ENCODE data around the gene SART3.
"Not testable (repeated sequence)": the region's sequence is repeated elsewhere in the genome, so short reads cannot be mapped to it uniquely, and the experiment has no call there.

SART3 gene

GRCh38 chr12:108596854-108597558 lies 36.0 kb upstream of the SART3 start:
- no peak for DNase-seq (ENCODE audit: low spot score)

DNA sequence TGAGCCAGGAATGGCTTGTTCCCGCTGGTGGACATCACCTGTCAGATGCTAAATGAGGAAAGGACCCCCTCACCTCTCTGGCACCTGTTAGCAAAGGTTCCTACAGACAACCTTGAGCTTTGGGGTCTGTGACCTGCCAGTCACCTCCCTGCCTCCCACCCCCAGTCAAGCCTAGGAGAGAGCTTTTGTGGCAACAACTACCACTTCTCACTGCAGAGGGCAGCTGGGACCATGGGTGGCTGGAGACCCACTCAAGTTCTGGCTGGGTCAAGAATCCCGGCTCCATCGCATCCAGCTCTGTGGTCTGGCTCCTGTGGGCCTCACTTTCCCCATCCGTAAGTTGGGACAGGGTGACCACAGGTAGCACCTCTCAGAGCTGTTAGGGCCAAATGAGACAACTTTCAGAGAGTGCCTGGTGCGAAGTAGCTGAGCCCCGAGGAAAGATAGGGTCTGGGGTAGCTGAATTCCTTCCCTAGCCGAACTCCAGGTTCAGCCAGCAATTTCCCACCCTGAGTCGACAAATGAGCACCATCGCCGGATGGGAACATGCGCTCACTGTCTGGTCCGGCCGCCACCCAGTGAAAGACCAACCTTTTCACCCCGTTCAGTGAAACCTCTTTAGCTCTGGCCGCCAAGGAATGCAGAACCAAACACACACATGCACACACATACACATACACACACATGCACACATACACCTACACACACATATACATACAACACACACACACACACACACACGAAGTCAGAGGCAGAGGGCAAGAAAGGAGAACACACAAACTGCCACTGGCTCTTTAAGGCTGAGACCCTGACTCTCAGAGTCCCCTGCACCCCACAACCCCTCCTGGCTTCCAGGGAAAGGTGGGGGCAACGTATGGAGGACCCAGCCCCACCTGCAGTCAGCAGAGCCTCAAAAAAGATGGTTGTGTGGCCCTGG lies 35.0 kb upstream of the SART3 start:
- DNase-seq (ENCODE audit: low spot score): no peak

GRCh38 chr12:108594960-108595710 lies 34.2 kb upstream of the SART3 start:
- DNase-seq (ENCODE audit: low spot score): no peak

- no peak for DNase-seq (ENCODE audit: low spot score)
Observed at GRCh38 chr12:108594323-108594903, 33.4 kb upstream of the SART3 start.

- no peak for DNase-seq (ENCODE audit: low spot score)
Observed at GRCh38 chr12:108592033-108592909, 31.3 kb upstream of the SART3 start.

DNA sequence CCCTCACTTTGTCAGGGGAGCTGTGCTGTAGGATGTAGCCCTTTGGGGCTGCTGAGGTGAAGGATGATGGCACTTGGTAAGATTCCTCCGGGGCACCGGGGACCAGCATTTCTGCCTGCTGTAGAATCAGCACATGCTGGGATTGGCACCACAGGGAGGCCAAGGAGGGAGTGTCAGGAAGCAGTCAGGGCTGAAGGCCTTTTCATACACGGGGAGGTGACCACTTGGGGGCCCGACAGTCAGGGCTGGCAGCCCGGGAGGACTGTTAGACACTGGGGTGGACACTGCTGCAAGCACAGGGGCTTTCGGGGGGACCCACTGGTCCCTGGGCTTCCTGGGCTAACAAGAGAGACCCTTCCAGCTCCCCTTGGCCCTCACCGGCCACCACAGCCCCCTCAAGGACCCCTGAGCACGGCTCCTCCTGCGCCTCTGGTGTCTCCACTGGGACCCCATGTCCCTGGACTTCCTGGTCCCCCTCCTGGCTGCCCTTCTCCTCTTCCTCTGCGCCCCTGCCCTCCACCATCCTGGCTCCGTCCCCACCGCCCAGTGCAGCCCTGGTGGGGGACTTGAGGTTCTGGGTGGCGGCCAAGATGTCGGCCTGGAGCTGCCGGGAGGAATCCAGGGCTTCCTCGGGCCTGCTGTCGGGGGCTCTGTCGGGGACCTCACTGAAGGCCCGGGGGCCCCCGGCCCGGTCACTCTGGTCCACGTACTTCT lies 30.5 kb upstream of the SART3 start:
- no peak for DNase-seq (ENCODE audit: low spot score)

GRCh38 chr12:108590463-108590862 lies 29.5 kb upstream of the SART3 start:
- DNase-seq (ENCODE audit: low spot score): not testable (repeated sequence)

GRCh38 chr12:108589840-108590229 lies 28.9 kb upstream of the SART3 start:
- no peak for DNase-seq (ENCODE audit: low spot score)

DNA sequence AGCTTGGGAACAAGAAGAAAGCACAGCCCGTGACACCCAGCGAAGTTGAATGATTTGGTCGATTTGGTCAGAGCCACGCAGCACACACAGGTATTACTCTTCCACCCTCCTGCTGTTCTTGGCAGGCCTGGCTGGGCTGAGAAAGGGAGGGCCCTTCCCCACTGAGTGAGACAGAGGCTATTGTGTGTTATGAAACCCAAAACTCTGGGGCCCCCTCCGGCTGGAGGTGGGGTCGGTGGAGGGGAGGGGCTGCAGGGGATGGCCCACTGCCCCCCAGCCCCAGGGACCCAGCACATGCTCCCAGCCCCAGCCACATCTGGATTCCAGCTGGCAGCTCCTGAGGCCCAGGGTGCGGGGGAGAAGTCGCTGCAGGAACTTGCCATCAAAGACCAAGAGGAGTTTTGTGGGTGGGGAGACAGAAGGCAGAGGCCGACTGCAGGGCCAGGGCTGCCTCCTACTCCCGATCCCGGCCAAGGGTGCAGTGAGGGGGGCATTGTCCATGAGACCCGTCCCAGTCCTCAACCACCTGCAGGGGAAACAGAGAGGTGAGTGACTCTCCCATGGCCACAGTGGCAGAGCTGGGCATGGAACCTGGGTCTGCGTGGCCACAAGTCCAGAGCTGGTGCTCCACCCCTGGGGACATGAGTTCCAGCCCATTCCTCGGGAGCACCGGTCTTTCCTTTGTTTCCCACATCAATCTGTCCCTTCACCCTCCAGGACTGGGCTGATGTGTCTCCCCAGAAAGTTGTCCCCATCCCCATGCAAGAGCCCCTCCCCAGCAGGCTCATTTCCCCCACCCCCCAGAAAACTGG lies 28.3 kb upstream of the SART3 start:
- no peak for DNase-seq (ENCODE audit: low spot score)

DNA sequence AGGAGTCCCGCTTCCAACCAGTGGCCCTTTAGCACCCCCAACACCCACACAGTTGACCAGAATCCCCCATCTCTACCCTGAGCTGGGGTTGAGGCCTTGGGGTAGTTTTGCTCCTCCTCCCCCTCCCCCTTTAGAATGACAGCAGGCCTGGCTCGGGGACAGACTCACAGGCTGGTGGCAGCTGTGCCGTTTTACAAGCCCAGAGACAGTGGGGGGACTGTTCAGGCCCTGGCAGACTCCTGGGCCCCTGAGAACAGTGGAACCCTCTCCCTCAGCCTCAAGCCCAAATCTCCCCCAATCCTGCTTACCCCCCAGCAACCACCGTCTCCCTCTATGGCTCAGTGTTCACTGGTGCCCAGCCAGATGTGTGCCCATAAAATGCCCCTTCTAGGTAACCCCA lies 26.9 kb upstream of the SART3 start:
- DNase-seq (ENCODE audit: low spot score): no peak

DNA sequence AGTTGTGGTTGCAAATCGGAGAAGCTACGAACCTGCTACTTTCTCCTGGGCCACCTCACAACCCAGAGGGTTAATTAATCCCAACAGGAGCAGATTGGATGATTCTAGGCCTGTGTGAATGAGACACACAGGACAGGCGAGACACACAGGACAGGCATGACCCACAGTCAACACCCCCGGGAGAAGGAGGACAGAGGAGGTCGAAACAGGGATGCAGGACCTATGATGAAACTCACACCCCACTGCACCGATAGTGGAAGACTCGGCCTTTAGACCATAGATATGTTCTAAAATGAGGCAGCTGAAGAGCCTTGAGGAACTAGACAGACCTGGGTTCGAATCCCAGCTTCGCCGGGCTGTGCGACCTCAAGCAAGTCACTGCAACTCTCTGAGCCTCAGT lies 25.3 kb upstream of the SART3 start:
- DNase-seq (ENCODE audit: low spot score): no peak

GRCh38 chr12:108585864-108586263 lies 24.9 kb upstream of the SART3 start:
- no peak for DNase-seq (ENCODE audit: low spot score)

- no peak for DNase-seq (ENCODE audit: low spot score)
Observed at GRCh38 chr12:108584456-108585065, 23.6 kb upstream of the SART3 start.

DNA sequence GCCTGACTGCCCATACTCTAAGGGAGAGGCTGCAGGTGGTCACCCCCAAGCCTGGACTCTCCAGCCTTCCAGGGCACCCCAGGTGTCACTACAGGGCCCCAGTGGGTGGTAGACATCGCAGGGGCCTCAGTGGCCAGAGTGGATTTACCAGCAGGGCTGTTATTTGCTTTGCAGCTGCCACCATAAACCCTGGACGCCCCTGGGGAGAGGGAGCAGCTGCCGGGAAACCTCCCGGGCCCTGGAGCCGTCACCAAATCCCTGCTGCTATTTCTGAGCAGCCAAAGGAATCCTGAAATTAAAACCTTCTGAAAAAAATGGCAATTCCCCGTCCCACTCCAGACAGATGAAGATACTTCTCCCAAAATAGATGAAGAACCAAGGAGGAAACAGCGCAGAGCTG lies 23.0 kb upstream of the SART3 start:
- DNase-seq (ENCODE audit: low spot score): no peak

GRCh38 chr12:108582978-108583770 lies 22.2 kb upstream of the SART3 start:
- DNase-seq (ENCODE audit: low spot score): no peak

GRCh38 chr12:108582509-108582908 lies 21.5 kb upstream of the SART3 start:
- DNase-seq (ENCODE audit: low spot score): no peak

DNA sequence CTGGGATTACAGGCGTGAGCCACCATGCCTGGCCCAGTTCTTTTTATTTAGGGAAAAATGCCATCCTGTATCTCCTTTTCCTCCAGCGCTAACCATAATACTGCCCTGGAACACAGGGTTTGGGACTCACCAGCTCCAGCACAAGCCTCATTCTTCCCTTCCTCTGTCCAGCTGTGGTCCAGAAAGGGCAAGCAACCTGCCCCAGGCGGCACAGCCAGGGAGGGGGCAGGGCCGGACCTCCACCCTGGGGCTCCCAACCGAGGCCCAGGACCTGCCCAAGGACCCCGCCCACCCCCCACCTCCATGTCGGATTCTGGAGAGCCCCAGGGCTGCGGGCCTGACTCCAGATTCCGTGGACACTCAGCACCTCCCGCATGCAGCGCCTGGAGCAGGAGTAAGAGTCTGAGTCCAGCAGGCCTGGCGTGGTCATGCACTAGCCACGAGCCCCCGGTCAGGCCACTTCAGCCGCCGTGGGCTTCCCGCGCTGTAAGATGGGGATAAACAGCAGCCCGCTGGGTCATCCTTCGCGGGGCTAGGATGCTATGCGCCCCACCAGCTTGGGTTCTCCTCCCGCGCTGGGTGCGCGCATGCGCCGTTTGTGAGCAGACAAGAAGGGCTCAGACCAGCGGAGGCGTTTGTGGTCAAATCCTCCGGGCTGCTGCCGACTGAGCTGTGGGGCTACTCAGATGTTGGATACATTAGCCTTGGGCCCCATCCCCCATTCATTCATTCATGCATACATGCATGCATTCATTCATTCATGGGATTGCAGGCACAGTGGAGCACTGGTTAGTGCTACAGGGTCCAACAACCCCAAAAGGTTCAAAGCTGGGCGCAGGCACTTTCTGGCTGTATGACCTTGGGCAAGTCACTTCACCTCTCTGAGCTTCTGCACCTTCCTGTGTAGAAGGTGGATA lies 20.6 kb upstream of the SART3 start:
- DNase-seq (ENCODE audit: low spot score): no peak
